Measurements from ENCODE around the gene CABCOCO1.
"Not testable (repeated sequence)": the region's sequence is repeated elsewhere in the genome, so short reads cannot be mapped to it uniquely, and the experiment has no call there.

The CABCOCO1 gene

DNA sequence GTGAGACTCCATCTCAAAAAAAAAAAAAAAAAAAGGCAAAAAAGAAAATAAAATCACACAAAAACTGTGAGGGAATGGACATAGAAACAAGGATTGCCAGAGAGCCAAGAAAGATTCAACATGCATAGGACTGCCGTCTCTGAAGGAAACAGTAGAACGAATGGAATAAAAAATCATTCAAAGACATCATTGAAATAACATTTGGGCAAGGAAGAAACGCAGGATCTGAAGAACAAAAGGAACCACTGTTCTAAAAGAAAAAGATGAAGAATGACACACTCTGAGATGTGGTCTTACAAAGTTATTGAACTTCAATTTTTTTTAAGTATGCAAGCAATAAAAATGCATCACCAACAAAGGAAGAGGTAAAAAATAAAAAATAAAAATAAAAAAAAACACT, 57.2 kb downstream of the CABCOCO1 start:
- no peak for DNase-seq

DNA sequence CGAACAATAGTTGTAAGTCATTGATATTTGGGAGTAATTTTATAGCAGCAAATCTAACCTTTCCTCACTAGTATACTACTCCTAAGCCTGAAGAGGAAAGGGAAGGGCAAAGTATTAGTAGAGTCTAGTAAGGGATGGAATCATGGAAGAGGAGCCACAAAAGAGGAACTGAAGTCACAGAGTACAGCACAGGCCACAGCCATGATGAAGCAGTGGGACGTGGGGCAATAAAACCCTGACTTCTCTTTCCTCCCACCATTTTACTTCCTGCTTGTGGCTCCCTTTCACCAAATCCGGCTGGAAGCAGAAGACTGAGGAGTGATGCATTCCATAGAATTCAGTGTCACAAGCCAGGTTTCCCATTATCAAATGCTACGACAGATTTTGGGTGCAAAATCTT, 58.7 kb downstream of the CABCOCO1 start:
- DNase-seq = no peak

DNA sequence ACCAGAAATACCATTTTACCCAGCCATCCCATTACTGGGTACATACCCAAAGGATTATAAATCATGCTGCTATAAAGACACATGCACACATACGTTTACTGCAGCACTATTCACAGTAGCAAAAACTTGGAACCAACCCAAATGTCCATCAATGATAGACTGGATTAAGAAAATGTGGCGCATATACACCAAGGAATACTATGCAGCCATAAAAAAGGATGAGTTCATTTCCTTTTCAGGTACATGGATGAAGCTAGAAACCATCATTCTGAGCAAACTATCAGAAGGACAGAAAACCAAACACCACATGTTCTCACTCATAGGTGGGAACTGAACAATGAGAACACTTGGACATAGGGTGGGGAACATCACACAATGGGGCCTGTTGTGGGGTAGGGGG, 62.5 kb downstream of the CABCOCO1 start:
- DNase-seq = not testable (repeated sequence)

DNA sequence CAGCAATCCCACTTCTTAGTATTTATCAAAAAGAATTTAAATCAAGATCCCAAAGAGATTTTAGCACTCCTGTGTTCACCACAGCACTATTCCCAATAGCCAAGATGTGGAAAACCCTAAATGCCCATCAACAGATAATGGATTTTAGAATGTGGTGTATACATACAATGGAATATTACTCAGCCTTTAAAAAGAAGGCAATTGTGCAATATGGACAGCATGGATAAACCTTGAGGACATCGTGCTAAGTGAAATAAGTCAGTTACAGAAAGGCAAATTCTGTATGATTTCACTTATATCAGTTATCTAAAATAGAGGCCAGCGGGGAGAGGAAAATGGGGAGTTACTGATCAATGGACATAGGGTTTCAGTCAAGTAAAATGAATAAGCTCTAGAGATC, 66.9 kb downstream of the CABCOCO1 start:
- DNase-seq = no peak

DNA sequence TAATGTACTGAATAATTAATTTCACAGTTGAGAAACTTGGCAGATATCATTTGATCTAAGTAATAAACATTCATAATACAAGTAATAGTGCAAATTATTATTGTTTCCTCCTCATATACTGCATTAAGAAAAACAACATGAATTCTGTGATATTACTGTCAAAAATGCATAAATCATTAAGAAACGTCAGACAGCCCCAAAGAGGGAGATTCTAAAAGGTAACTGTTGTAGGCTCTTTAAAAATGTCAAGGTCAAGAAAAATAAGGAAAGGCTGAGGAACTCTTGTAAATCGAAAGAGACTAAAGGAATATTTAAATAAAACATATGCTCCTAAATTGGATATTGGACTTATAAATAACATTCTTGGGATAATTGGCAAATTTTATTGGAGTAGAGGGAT, 67.9 kb downstream of the CABCOCO1 start:
- DNase-seq = no peak

DNA sequence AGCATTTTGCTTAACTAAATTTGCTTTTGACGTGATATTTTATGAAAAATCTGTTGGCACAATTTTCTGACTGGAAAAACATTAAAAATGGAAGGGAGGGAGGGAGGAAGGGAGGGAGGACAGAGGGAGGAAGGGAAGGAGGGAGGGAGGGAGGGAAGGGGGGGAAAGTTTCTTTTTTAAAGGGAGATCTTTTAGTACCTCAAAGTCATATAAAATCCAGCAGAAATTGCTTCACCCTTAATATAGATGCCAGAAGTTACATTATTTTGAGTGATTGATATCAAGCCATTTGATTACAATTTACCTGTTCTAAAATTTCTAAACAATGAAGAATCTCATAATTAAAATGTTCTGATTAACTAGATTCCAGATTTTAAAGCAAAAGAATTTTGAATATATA, 68.9 kb downstream of the CABCOCO1 start:
- no peak for DNase-seq

DNA sequence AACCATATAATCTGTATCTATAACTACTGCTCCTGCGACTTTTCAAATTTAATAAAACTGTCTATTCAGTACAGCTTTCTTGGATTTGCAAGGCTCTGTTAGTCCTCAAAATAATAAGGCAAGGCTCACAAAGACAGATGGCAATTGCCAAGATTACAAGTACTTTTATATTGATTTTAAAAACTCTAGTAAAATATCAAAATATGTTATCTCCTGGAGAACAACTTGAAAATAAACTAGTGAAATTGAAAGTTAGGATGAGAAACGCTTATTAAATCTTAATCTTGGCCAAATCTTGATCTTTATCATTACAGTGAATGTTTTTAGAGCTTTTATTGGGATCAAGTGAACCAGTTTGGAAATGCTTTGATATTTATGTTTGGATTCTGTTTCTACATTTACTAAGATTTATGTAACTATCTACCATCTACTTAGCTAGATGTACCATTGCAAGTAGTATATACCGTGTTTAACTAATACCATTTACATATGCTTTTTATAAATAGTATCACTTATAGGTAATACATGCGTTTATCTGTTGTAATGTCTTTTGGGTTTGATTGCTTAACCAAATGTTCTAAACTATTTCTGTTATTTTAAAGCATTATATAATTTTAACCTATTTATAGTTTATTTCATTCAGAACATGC, 70.0 kb downstream of the CABCOCO1 start:
- DNase-seq = no peak

DNA sequence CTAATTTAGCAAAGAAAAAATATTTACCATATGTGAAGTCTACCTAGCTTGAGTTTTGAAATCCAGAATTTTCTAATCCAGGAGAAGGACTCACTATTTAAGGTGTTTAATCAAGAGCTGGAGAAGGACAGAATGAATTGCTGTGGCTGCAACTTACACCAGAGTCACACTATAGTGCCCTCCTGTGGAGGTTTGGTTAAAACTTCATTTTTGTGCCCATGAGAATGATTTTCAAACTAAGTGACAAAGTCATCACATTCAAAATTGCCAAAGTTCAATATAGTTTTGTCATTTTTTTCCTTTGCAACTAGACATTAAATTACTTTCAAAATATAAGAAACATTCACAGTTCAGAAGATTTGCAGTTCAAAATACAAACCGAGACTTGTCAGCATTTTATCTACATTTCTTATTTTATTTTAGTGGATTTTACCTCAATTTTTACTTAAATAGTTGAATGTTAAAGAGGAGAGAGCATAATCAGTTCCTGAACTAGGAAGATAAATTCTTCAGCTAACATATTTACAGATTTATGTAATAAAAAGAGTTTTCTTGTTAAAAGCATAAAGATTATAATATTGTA, 70.7 kb downstream of the CABCOCO1 start:
- DNase-seq = peak; percentile 63

DNA sequence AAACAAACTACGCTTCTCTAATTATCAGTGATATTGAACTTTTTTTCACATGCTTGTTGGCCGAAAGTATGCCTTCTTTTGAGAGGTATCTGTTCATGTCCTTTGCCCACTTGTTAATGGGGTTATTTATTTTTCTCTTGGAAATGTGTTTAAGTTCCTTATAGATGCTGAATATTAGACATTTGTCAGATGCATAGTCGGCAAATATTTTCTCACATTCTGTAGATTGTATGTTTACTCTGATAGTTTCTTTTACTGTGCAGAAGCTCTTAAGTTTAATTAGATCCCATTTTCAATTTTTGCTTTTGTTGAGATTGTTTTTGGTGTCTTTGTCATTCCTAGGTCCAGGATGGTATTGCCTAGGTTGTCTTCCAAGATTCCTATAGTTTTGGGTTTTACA, 73.2 kb downstream of the CABCOCO1 start:
- no peak for DNase-seq

DNA sequence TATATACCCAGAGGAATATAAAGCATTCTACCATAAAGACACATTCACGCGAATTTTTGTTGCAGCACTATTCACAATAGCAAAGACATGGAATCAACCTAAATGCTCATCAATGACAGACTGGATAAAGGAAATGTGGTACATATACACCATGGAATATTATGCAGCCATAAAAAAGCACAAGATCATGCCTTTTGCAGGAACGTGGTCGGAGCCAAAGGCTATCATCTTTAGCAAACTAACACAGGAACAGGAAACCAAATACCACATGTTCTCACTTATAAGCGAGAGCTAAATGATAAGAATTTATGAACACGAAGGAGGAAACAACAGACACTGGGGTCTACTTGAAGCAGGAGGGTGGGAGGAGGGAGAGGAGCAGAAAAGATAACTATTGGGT, 74.7 kb downstream of the CABCOCO1 start:
- DNase-seq = not testable (repeated sequence)

DNA sequence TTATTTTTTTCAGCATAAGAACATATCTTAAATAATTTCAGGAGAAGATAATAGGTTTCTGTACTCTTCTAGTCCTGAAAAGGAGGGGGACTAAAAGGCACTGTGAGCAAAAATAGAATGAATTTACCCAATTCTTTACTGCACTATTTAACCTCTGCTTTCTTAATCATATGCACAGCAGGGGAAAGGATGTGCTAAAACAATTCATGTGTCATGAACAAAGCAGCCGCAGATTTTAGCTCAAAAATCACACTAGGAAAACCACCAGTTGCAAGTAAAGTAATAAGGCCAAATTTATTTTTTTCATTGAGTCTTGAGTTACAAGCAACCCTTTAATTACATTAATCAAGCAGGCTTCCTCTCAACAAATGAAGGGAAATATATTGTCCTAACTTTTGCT, 80.1 kb downstream of the CABCOCO1 start:
- DNase-seq = peak; percentile 28

DNA sequence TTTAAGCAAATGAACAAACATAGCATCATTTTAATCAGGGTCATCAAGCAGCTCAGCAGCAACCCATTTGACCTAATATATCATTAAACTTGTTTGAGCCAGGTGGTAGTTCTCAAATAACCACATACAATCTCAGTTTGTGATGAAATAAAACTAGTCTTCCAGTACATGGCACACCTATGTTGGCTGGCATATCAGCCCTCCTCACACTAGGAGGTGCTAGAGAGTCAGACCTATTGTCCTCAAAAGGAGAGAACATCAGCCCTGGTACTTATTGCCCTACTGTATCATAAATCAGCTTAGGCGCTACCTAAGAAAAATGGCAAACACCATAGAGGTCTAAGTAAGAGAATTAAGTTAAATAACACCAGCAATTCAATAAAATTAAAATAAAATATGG, 81.7 kb downstream of the CABCOCO1 start:
- DNase-seq = no peak

DNA sequence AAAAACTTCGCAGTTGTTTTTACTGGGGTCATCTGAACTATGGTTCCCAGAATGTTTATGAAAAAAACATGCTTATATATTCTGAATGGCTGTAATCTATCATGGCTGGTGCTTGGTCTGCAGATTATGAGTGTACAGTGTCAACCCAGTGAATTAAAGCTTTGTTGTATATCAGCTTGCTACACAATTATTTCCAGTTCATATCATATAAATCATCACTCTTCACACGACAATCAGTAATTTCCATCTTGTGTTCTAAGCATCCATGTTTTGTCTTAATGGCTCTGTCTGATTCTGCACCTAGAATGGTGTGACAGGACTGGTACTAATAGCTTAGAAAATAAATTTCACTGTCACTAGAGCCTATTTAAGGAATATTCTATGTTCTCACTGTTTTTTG, 83.6 kb downstream of the CABCOCO1 start:
- DNase-seq = no peak

DNA sequence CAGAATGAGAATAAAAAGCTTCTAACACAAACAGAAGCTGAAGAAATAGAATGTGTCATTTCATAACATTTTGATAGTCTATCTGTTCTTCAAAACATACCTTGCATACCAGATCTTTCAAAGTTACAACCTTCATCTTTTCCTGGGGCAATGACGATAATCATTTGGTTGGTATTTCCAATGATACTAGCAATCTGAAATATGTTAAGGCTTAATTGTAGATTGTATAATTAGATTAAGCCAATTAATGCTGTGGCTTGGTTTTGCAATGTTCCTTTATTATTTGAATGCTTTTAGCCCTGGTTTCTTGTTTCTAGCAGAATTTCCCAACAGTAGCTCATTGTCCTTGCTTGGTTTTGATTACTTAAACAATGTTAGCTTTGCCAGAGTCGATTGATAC, 84.6 kb downstream of the CABCOCO1 start:
- no peak for DNase-seq

DNA sequence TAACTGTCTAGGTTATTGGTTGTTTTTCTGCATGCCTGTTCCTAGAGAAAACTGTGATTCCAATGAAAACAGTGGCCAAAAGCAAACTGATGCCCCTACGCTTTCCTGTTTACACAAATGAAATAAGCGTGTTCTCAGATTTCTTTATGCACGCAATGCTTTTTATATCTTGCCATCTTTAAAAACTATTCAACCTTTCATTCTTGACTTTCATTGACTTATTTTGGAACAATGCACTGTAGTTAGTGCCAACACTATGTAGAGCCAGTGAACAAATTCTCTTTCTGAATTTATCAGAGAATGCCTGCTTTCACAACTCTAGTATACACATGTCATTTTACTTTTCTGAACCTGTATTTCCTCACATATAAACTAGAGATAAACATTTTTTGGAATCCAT, 86.6 kb downstream of the CABCOCO1 start:
- DNase-seq = no peak

DNA sequence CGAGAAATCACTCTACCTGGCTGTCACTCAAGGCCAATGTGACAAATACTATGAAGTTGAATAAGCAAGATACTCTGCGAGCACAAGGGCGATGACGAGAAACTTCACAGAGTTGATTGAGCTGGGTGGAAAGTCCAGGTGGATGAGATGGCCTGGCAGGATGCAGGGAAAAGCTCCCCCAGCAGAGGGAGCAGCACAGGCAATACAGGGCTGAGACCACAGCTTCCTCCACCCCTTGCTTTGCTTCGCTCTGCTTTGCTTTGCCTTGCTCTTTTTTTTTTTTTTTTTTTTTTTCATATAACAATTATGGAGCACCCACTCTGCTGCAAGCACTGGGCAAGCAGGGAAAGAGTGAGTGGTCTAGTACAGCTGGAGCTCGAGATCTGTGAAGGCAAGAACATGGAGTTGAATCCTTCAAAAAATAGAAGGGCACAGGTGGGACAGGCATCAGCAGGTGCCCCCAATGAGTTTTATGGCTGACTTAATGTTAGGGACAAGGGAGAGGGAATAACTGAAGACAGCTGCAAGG, 88.3 kb downstream of the CABCOCO1 start:
- DNase-seq = peak; percentile 68

DNA sequence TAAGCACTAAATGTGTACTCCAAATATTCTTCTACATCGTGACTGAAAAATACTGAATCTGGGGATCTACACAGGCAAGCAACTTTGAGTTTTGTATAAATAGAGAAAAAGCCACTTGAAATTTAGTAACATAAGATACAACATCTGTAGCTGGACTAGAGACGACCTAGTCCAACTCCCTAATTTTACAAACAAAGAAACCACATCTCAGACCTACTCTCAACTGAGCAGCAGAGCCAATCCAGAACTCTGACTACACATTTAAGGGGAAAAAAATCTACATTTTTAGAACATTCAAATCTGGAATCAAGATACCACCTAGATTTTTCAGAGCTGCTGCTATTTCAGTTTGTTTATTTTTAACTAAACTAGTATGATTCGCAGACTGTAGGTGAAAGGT, 88.9 kb downstream of the CABCOCO1 start:
- no peak for DNase-seq

DNA sequence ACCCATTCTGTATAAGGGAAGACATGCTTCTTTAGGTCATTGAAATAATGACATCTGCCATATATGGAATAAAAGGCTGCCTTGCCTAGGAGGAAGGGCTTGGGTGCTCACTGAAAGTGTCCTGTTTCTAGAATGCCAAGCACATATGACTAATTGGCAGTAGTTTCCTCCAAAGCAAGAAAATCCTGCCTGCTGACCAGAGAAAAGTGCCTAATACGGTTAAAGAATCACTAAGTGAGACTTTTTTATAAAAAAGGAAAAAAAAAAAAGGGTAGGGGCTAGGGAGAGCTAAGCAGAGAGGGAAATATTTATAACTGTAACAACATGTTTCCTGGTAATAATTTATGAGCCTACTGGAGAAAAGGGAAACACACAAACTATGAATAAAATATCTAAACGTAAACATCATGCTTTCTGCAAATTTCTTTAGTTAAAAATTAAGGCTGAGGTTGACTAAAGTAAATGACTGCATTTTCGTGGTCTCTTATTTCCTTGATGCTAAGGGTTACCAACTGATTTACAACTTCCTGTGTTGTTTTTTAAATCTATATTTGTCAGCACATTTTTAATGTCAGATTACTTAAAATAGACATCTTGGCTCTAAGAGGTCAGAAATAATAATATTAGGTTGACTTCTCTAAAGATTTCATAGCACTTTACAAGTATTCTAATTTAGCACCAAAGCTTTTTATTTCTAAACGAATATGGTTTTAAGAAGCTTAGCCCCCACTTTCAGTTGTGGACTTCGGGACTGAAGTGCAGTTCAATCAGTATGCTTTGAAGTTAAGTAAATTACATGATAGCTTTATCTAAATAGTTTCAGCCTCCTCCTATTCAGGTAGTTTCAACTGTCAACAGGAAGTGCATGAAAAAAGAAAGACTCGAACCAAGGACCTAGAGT, 89.6 kb downstream of the CABCOCO1 start:
- DNase-seq = peak; percentile 64

DNA sequence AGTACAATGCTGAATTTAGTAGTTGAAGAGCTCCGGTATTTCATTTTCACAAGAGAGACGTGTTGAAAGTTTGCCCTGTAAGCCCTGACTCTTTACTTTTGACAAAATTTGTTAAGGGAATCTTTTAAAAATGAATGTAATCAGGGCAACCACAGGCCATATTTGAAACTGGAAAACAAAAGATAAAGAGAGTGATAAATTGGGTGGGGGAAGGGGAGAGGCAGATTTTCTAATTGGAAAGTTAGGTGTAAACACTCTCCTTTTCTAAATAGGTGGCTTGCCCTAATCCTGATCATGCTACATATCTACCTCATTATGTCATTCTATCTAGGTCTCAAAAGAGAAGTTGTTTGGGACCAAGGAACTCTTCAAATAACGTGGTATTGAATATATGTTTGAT, 90.7 kb downstream of the CABCOCO1 start:
- no peak for DNase-seq

DNA sequence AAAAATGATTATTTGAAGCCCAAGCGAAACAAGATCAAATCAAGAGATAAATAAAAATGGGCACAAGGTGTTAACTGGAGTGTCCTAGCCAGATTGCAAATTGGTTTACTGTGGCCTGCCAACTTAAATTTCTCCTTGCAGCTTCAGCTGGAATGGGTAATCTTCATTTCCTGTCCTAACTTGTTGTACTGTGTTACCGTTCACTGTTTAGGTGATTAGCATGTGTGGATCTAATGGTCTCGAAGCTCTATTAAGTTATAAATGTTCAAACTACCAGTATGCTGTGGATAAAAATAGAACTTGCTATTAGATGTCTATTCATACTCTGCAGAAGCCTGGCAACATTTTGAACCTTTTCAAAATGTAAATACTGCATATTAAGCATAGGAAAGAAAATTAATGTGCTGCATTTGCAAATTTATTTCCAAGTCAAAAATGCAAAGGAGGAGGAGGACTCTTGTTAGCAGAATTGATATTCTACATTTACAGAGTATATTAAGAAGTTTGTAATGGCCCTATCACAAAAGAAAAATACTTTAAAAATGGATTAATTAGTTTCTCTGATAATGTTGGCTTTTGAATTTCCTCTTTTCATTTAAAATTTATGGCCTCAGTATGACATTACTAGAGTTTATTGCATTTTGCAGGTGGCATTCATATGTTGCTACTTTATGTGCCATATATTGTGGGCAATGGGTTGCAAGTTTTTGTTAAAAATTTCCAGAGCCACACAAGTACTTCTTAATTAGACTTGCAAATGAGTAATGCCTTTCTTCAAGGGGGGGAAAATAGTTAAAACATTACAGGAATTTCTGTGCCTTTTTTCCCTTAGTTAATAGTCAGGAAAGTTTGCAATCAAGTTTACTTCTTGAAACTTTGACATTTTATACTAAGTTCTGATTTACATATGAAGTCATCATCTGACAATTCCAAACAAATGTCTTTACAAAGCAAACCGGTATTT, 92.1 kb downstream of the CABCOCO1 start:
- peak; percentile 45 for DNase-seq

DNA sequence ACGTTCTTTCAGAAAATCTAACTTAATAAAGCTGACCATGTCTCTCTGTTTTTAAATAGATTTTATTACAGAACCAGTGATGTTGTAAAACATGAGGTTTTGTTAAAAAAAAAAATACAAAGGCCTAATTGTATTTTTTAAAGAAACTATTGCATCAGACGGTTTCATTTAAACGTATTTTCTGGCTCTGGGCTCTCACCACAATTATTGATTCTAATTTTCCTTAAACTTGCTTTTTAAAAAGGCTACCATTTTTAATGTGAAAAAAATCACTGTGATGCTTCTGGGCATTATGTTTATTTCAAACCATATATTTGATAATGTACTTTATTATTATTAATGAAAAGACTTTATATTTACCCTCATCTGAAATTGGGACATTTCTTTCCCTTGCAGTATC, 94.3 kb downstream of the CABCOCO1 start:
- DNase-seq = no peak

DNA sequence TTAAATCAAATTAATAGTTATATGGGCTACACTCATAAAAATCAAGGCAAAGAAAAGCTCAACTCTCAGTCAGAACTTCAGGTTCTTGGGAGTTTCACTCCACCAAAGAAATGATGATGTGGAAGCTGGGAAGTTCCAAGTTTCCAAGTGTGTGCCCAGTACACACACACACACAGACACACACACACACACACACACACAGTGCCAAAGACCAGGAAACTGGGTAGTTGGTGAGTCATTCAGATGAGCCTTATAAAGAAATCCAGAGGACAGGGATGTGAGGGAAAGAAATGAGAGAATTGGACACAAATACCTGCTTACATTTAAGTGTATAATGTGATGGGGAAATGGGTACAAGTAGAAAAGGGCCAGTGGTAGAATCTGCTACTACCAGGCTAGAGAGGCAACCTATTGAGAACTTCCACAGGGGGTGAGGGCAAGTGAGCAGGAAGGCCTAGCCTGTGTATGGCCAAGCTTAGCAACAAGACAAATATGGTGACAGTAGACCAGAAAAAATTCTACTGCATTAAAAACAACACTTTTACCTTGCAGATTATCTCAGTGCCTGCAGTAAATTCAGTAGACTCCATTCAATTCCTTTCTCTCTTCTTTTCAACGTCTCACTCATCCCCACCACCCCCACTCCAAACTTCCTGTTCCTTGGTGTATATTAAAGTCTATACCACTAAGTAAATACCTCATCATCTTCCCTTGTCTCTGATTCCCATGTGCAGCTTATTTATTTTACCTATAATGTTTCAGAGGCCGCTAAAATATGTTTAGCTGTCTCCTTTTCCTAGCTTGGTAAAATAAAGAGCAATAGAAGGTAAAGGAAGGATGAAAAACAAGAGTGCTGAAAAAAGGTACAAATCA, 95.0 kb downstream of the CABCOCO1 start:
- DNase-seq = peak; percentile 70
